ENCODE results near the gene DLG1. TPM values are rescaled to one million over a fixed set of nuclear protein-coding genes. Genes with fewer than 3 reads are reported as not detected.

Gene DLG1
- total RNA-seq, 1 experiment from 2014 or later: 81.2 TPM

DNA sequence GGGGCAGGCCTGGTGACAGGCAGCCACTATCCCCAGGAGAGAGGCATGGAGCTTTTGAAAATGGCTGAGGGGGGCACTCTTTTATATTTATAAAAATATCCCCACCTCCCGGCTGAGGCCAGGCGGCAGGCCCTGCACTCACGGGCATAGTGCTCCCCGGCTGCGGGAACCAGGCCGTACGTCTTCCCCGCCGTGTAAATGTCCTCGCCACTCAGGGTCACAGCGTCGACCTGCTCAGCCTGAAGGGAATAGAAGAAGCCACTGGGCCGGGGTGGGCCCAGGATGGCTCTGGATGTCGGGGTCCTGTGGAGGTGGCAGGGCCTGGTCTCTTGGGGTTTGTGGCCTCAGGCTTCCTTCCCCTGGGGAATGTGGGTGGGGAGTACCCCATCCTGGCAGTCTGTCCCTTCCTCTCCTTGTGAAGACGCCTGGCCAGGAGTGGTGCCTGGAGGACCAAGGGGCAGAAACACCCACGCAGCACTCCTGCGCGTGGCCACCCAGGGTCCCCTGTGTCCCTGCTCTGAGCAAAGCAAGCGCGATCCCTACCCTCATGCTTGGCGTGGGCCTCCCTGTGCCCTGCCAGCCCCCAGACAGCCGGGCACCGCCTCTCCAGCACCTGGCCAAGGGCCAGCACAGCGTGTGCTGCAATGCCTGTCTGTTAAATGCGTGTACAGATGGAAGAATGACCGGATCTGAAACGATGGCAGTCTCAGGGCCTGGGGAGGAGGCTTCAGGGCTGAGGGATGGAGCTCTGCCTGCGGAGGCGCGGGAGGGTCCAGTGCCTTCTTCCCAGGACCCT lies 287.7 kb downstream of the DLG1 start:
- Histone ChIP-seq H3K4me3 (no peak overlapping the region), H3K36me3 (no peaks in the 10 kb centered on the region), H3K9me3 (replicated peaks) (no peaks in the 10 kb centered on the region), H3K27ac (no peak overlapping the region), H3K4me1 (replicated peaks) (no peaks in the 10 kb centered on the region), H3K27me3 (replicated peaks) (no peaks in the 10 kb centered on the region)
- DNase-seq (ENCODE audit: low read depth in 1 of 2, low spot score in 2 of 2): no peak

DNA sequence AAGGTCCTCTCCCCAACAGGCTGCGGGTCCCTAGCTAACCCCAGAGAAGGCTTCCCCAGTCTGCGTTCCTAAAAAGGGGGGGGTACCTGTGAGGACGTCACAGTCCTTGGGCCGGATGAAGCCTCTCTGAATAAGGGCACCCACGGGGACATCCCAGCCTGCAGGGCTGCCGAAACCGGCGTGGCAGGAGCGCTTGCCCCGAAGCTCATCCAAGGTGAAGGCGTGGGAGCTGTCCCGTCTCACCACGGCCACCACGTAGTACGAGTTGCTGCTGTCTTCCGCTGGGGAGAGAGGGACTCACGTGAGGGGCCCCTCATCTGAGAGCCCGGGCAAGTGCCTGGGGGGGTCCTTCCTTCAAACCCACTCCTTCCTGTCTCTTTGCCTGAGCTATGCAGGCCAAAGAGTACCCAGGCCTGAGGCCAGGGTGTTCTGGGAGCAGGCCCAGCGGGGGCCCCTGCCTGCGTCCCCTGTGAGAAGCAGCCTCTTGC lies 288.8 kb downstream of the DLG1 start:
- H3K36me3 ChIP-seq: no peaks in the 10 kb centered on the region
- no peak for DNase-seq (ENCODE audit: low read depth in 1 of 2, low spot score in 2 of 2)

DNA sequence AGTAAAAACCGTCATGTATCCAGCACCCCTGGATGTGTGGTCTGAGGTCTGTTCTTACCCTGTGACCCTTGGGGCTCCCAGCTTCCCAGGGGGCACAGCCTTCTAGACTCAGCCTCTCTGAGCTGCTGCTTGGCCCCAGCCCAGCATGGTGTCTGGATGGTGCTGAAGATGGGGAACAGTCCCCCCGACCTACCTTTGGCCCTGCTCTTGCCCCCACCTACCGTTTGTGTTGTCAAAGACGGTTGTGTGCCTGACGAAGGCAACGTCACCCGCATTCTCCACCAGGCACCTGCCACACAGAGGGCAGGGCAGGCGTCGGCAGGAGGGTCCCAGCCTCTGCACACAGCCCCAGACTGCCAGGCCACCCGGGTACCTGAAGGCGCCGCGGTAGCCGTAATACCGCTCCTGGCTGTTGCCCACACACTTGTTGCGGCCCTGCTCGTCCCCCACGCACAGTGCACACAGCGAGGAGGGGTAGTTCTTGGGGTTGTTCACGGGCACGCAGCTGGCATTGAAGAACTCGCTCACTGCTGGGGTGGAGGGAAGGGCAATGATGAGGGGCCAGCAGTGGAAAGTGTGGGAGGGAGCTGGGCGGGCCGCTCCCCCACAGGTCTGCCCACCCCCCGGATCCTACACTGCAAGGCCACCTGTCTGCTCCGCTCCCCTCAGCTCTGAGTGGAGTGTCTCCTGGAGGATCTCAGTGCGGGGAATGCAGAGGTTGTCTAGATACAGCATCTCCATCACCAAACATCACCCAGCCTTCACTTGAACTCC lies 289.8 kb downstream of the DLG1 start:
- DNase-seq (ENCODE audit: low read depth in 1 of 2, low spot score in 2 of 2): no peak
- Histone ChIP-seq H3K4me3 (no peak overlapping the region), H3K27me3 (replicated peaks) (no peaks in the 10 kb centered on the region), H3K4me1 (replicated peaks) (peaks cover 3% of the 10 kb centered on the region), H3K9me3 (replicated peaks) (no peaks in the 10 kb centered on the region), H3K36me3 (no peaks in the 10 kb centered on the region), H3K27ac (no peak overlapping the region)

More for the DNA sequence above, 288.8 kb downstream of the DLG1 start:
- H3K27me3 ChIP-seq (replicated peaks): no peaks in the 10 kb centered on the region
- H3K4me1 ChIP-seq (replicated peaks): no peaks in the 10 kb centered on the region
- H3K27ac ChIP-seq: no peak overlapping the region
- no peak overlapping the region for H3K4me3 ChIP-seq
- no peaks in the 10 kb centered on the region for H3K9me3 ChIP-seq (replicated peaks)

DNA sequence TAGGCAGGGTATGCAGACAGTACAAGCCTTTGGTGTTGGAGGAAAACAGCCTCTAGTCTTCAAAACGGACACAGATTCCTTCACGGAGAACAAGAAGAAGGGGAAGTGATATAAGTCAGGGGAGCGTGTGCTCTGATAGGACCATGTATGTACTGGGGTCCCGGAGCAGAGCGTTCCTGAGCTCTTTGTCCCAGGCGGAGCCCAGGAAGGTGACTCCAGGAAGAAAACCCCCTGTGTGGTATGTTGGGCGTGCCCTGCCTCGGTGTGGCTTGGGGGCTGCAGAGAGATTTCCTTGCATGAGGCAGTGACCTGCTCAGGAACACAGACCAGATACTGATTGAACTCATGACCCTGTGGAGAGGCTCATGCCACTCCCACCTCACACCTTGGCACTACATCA lies 290.5 kb downstream of the DLG1 start:
- Histone ChIP-seq H3K4me3 (no peak overlapping the region), H3K27me3 (replicated peaks) (no peaks in the 10 kb centered on the region)
- DNase-seq (ENCODE audit: low read depth in 1 of 2, low spot score in 2 of 2): no peak

DNA sequence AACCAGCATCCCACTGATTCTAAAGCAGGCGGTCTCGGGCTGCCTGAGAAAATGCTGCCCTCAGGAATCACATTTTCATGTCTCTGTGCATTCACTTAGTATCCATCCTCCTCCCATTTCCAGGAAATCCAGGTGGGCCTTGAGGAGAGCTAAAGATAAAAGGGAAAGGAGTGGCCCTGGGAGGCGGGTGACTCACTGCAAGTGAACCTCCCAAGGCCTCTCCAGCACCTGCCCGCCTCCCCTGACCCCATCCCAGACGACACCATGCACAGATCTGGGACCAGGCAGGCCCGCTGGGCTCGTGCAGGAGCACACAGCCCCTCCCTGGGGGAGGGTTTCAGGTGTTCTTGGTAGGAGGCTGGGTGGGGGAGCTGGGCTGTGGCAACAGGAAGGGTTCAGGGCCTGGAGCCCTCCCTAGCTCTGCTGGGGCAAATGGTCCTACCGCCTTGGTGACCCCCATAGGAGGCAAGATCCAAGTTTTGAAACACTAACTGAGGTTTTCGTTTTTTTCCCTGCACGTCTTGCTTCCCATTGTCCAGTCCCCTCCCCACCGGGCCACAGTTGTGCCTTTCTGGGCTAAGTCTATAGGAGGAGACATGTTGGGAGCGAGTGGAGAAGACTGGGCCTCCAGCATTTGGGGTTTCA lies 291.0 kb downstream of the DLG1 start:
- DNase-seq (ENCODE audit: low read depth in 1 of 2, low spot score in 2 of 2): no peak
- H3K4me1 ChIP-seq (replicated peaks): peaks cover 13% of the 10 kb centered on the region
- no peaks in the 10 kb centered on the region; the same call in 1 of the 2 replicates for H3K36me3 ChIP-seq
- no peaks in the 10 kb centered on the region for H3K27me3 ChIP-seq (replicated peaks)
- no peaks in the 10 kb centered on the region for H3K9me3 ChIP-seq (replicated peaks)
- H3K27ac ChIP-seq: no peak overlapping the region
- no peak overlapping the region for H3K4me3 ChIP-seq

More for the DNA sequence above, 290.5 kb downstream of the DLG1 start:
- no peak overlapping the region for H3K27ac ChIP-seq
- no peaks in the 10 kb centered on the region for H3K9me3 ChIP-seq (replicated peaks)
- peaks cover 7% of the 10 kb centered on the region for H3K4me1 ChIP-seq (replicated peaks)
- no peaks in the 10 kb centered on the region; the same call in 1 of the 2 replicates for H3K36me3 ChIP-seq

DNA sequence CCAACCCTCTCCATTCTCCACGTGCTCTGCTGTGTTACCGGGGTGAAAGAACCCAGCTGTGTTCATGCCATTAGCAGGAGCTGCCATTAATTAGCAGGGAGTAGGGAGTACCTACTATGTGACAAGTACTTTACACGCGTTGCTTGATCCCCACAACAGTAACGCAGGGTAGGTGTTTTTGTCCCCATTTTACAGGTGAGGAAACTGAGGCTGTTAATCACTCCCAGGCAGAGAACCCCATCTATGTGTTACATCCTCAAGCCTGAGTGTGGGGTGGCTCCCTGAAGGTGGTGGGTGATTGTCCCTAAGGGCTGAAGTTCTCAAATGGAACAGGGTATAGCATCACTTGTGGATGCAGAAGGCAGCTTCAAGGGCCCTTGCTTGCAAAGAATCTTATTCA lies 291.6 kb downstream of the DLG1 start:
- no peak overlapping the region for H3K27ac ChIP-seq
- DNase-seq (ENCODE audit: low read depth in 1 of 2, low spot score in 2 of 2): no peak
- peaks cover 13% of the 10 kb centered on the region for H3K4me1 ChIP-seq (replicated peaks)

DNA sequence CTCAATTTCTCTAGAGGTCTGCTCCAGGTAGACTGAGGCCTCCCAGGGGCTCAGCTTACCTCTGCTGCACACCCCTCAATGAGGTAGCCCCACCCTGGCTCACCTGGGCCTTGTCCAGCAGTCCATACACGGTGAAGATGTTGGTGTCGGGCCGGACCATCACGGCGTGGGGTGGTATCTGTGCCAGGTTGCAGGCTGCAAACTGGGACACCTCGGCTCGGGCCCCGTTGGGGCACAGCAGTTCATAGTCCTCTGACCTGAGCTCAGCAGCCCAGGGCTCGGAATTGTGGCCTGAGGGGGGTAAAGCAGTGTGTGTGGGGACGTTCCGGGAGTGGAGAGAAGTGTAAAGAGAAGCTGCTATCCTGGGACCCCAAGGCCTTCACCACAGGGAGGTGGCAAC lies 292.0 kb downstream of the DLG1 start:
- Histone ChIP-seq H3K27me3 (replicated peaks) (no peaks in the 10 kb centered on the region), H3K4me3 (no peak overlapping the region), H3K9me3 (replicated peaks) (no peaks in the 10 kb centered on the region), H3K4me1 (replicated peaks) (peaks cover 13% of the 10 kb centered on the region), H3K36me3 (no peaks in the 10 kb centered on the region; the same call in 1 of the 2 replicates), H3K27ac (no peak overlapping the region)
- DNase-seq (ENCODE audit: low read depth in 1 of 2, low spot score in 2 of 2): no peak

More for the DNA sequence above, 291.6 kb downstream of the DLG1 start:
- H3K9me3 ChIP-seq (replicated peaks): no peaks in the 10 kb centered on the region
- no peaks in the 10 kb centered on the region; the same call in 1 of the 2 replicates for H3K36me3 ChIP-seq
- H3K27me3 ChIP-seq (replicated peaks): no peaks in the 10 kb centered on the region
- no peak overlapping the region for H3K4me3 ChIP-seq

DNA sequence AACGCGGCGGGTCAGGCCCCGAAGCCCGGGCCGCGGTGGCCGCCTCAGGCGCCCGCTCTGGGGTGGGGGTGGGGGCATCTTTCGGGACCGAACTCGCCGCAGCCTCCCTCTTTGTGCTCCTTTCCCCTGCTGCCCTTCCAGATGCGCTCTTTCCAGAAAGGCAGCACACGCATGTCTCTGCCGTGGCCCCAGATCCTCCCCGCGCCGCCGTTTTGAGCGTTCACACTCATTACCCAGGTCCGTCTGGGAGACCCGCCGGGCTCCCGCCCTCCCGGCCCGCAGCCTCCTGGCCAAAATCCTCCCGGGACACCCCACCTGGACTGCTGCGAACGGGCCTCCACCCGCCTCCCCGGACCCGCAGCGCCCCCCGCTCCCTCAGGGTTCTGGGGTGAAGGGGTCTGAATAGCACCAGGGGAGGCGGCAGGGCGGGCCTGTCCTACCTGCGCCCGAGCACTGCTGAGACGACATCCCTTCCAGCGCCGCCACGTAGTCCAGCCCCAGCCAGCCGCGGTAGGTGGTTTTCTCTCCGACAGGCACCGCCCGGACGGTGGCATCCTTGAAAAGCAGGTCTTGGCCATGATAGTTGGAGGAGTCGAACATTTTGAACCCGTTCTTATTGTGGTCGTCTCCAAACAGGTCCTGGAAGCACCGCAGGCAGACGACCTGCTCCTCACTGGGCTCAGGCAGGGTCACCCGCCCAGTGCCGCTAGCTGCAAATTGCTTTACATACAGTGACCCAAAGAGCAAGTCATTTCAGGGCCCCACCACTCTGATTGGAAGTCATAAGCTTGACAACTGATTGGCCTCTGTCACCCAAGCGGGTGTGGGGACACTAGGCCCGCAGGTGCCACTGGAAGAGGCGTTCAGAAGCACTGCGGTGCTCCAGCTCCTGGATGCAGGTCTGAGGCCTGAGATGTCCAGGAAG lies 294.7 kb downstream of the DLG1 start:
- Histone ChIP-seq H3K4me3 (peak overlapping the region; percentile 55), H3K4me1 (replicated peaks) (peaks cover 13% of the 10 kb centered on the region), H3K36me3 (no peaks in the 10 kb centered on the region; the same call in 1 of the 2 replicates), H3K9me3 (replicated peaks) (no peaks in the 10 kb centered on the region), H3K27ac (no peak overlapping the region), H3K27me3 (replicated peaks) (no peaks in the 10 kb centered on the region)
- DNase-seq (ENCODE audit: low read depth in 1 of 2, low spot score in 2 of 2): no peak

DNA sequence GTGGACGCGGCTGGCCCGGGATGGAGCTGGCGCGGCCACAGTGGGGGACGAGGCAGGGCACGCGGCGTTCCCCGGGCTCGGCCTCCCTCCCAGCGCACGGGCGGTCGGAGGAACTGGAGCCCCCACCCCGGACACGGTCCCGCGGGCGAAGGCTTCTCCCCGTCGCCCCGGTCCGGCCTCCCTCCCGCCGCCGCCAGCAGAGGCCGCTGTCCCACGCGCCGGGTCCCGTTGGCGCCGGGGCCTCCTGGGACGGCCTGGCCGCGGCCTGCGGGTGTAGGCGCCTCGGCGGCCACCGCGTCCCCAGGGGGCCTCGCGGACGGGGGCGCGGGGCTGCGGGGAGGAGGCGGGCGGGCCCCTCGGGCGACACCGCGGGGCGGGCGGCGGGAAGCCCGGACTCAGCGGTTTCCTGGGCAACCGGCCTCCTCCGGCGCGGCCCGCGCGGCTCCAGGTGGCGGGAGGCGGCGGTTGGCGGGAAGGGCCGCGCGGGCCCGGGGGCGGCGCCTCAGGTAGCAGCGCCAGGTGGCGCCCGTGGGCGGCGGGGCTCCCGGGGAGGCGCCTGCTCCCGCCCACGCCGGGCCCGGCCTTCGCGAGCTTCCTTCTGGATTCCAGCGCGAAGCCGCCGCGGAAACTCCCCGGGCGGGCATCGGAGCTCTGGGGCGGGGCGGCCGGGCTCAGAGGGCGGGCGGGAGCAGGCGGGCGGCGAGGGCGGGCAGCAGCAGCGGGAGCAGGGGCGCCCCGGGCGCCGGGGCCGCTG lies 295.5 kb downstream of the DLG1 start:
- peak overlapping the region; percentile 45; the same call in 1 of the 2 replicates for H3K27ac ChIP-seq
- H3K4me1 ChIP-seq (replicated peaks): peaks cover 13% of the 10 kb centered on the region
- H3K9me3 ChIP-seq (replicated peaks): no peaks in the 10 kb centered on the region
- H3K4me3 ChIP-seq: peak overlapping the region; percentile 55
- DNase-seq (ENCODE audit: low read depth in 1 of 2, low spot score in 2 of 2): peak; percentile 43 to 71
- no peaks in the 10 kb centered on the region; the same call in 1 of the 2 replicates for H3K36me3 ChIP-seq
- H3K27me3 ChIP-seq (replicated peaks): no peaks in the 10 kb centered on the region

DNA sequence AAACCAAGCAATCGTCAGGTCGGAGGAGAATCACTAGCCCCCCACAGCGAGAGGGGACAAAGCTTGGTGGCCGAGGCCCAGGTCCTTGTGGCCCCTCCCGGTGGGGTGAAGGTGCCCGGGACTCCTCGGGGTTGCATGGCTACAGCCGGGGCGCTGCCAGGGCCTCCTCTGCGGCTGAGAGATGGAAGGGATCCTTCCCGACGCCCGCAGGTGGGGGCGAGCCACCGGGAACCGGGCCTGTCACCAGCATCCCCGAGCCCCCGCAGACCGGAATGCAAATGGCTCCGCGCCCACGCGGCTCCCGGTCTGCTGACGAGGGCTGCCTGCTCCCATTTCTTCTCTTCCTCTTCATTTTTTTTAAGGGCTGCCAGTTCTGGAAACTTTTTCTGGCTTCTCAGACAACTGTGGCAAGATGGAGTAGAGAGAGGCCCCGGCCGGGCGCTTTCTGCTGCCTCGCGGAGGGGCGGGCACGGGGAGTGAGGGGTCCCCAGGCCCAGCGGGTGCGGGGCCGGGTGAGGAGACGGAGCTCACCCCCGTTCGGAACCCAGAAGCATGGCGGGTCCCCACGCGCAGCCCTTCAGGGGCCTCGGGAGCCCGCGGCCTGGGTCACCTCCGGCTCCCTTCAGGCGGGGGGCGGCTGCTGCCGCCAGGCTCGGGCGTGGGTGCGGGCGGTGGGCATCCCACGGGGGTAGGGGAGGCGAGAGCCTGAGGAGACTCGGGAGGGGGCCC lies 296.3 kb downstream of the DLG1 start:
- peak overlapping the region; percentile 55 for H3K4me3 ChIP-seq
- DNase-seq (ENCODE audit: low read depth in 1 of 2, low spot score in 2 of 2): no peak

DNA sequence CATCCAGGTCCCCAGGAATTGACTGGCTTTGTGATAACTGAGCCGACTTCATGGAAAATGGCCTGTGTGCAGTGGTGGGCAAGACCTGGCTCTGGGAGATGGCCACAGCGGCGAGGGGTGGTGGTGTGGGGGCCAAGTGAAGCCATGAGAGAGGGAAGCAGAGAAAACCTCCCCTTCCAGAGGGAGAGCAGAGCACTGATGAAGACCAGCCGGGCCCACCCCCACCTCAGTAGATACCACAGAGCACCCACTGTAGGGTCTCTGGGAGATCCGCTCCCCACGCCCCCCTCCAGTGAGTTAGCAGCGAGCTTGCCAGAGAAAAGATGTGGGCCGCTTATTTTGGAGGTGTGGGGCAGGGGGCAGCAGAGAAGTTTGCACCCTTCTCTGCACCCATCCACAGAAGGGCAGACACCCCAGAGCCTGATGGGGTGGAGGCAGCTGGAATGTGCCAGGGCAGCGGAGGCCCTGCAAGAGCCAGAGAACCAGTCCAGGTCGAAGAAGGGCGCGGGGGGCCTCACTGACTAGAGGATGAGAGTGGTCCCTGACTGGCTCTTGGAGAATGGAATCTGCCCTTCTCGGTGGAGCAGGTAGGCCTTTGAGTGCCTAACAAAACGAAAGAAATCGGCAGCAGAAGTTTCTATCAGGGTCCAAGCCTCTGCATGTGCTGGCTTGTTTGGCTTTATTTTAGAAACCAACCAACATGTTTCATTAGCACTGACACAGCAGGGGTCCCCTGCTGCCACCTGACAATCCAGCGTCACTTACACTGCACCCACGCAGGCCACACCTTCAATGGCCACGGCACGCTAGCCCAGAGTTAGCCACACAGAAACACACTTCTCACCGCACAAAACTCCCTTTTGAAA lies 297.1 kb downstream of the DLG1 start:
- Histone ChIP-seq H3K27me3 (replicated peaks) (no peaks in the 10 kb centered on the region), H3K9me3 (replicated peaks) (no peaks in the 10 kb centered on the region), H3K4me3 (no peak overlapping the region), H3K4me1 (replicated peaks) (peaks cover 13% of the 10 kb centered on the region), H3K36me3 (no peaks in the 10 kb centered on the region; the same call in 1 of the 2 replicates), H3K27ac (no peak overlapping the region)
- DNase-seq (ENCODE audit: low read depth in 1 of 2, low spot score in 2 of 2): no peak

More for the DNA sequence above, 296.3 kb downstream of the DLG1 start:
- Histone ChIP-seq H3K36me3 (no peaks in the 10 kb centered on the region; the same call in 1 of the 2 replicates), H3K27ac (no peak overlapping the region), H3K9me3 (replicated peaks) (no peaks in the 10 kb centered on the region), H3K27me3 (replicated peaks) (no peaks in the 10 kb centered on the region), H3K4me1 (replicated peaks) (peaks cover 13% of the 10 kb centered on the region)

Measured in SJSA1 (cell line).